Endothelial cell of umbilical vein (primary cell): ENCODE data around the gene UGT8. TPM values are rescaled to one million over a fixed set of nuclear protein-coding genes. Genes with fewer than 3 reads are reported as not detected.

Experiments
- BruUV-seq: library from RNA; stranded (reverse); fragments of 400-500 nt; replicated peaks from 2 replicates; lab custom pipeline; 2021; lab: Mats Ljungman, UMichigan
- CTCF ChIA-PET: fragments of 300-600, 350-600 bp; sonication (Branson Sonifier 250); formaldehyde crosslinking; loops from one replicate; lab custom pipeline; 2021; ENCODE audit warnings: antibody characterized with exemption, inconsistent platforms; lab: Charles Lee
- POLR2A ChIA-PET: fragments of 300-600, 350-600 bp; sonication (Branson Sonifier 250); formaldehyde crosslinking; loops from one replicate; lab custom pipeline; 2021; ENCODE audit warnings: antibody characterized with exemption, inconsistent platforms; lab: Charles Lee
- DNase-seq: peaks from one replicate; pipeline ENCODE4 v3.0.0-alpha.2; 2011; ENCODE audit warnings: low read depth, low spot score
- FAIRE-seq: peaks from 2 replicates; lab custom pipeline; 2011; peaks lifted over from hg19 to GRCh38; lab: Jason Lieb, UNC
- H2AFZ ChIP-seq: 2 replicates; pipeline ENCODE4 v1.6.0; 2012; ENCODE audit warnings: low read depth, low read length, control low read depth, inconsistent platforms
- H3K27ac ChIP-seq: 2 replicates; pipeline ENCODE4 v1.5.1; 2011; ENCODE audit warnings: low read depth, mild to moderate bottlenecking, control low read depth, low read length, moderate library complexity; ENCODE audit not compliant: insufficient read depth
- H3K27me3 ChIP-seq, 2 experiments: 2 replicates each; pipeline versions ENCODE4 v1.6.0 to v1.6.1; 2011; ENCODE audit warnings: low read length in 2 of 2, mixed read lengths in 1 of 2; ENCODE audit not compliant: control insufficient read depth in 2 of 2, insufficient read depth in 2 of 2
- H3K36me3 ChIP-seq, 2 experiments: 2 replicates in 1 of 2; 3 replicates in 1 of 2; pipeline ENCODE4 v1.5.1; 2011; ENCODE audit warnings: low read length in 2 of 2, mild to moderate bottlenecking in 1 of 2, moderate library complexity in 1 of 2; ENCODE audit not compliant: control insufficient read depth in 2 of 2, insufficient read depth in 2 of 2; ENCODE audit errors: extremely low read depth in 1 of 2
- H3K4me1 ChIP-seq: 3 replicates; pipeline ENCODE4 v1.5.1; 2011; ENCODE audit warnings: mild to moderate bottlenecking, low read length; ENCODE audit not compliant: control insufficient read depth, insufficient read depth; ENCODE audit errors: extremely low read depth
- H3K4me2 ChIP-seq: 2 replicates; pipeline ENCODE4 v1.6.1; 2011; ENCODE audit warnings: low read length, control low read depth, mixed read lengths; ENCODE audit not compliant: insufficient read depth
- H3K4me3 ChIP-seq, 3 experiments: fragments of 200-600 bp in 1 of 3; sonication (generic), shearing (Covaris generic) in 1 of 3; replicated peaks in 1 of 3; 2 replicates each; pipeline ENCODE4 v1.5.1; 2011 to 2016; ENCODE audit warnings: control low read depth in 3 of 3, low read length in 3 of 3, mild to moderate bottlenecking in 2 of 3, inconsistent platforms in 1 of 3, low read depth in 1 of 3, moderate library complexity in 1 of 3; ENCODE audit not compliant: insufficient read depth in 1 of 3
- H3K79me2 ChIP-seq: 2 replicates; pipeline ENCODE4 v1.6.0; 2012; ENCODE audit warnings: low read length, inconsistent platforms; ENCODE audit not compliant: control insufficient read depth, insufficient read depth
- H3K9ac ChIP-seq: replicated peaks from 2 replicates; pipeline ENCODE3; 2011; ENCODE audit warnings: low read length, control low read depth; ENCODE audit not compliant: insufficient read depth; ENCODE audit errors: extremely low read depth
- H3K9me1 ChIP-seq: replicated peaks from 3 replicates; pipeline ENCODE4 v1.6.0; 2011; ENCODE audit warnings: mild to moderate bottlenecking, low read length; ENCODE audit not compliant: control insufficient read depth, insufficient read depth; ENCODE audit errors: extremely low read depth
- H3K9me3 ChIP-seq: replicated peaks from 2 replicates; pipeline ENCODE4 v1.5.1; 2012; ENCODE audit warnings: low read length, inconsistent platforms; ENCODE audit not compliant: control insufficient read depth, insufficient read depth
- H4K20me1 ChIP-seq: replicated peaks from 2 replicates; pipeline ENCODE3; 2011; ENCODE audit warnings: mild to moderate bottlenecking, low read length; ENCODE audit not compliant: control insufficient read depth, insufficient read depth; ENCODE audit errors: extremely low read depth
- GATA2 ChIP-seq: IDR thresholded peaks from 2 replicates; pipeline ENCODE4 v1.7.0; 2011; ENCODE audit warnings: low read depth, mild to moderate bottlenecking, moderate library complexity, mixed read lengths, low read length; ENCODE audit not compliant: insufficient read length, insufficient read depth
- JUN ChIP-seq: IDR thresholded peaks from 2 replicates; pipeline ENCODE4 v1.6.1; 2011; ENCODE audit warnings: borderline replicate concordance, low read depth; ENCODE audit not compliant: insufficient read length, insufficient read depth
- POLR2A ChIP-seq: IDR thresholded peaks from 2 replicates; pipeline ENCODE4 v1.6.1; 2012; ENCODE audit warnings: low read depth, mild to moderate bottlenecking, control low read depth, low read length
- POLR2AphosphoS5 ChIP-seq: IDR thresholded peaks from 2 replicates; pipeline ENCODE4 v1.6.1; 2012; ENCODE audit warnings: low read depth, mild to moderate bottlenecking, control low read depth, low read length, moderate library complexity; ENCODE audit not compliant: insufficient read depth
- dilution Hi-C: fragments of 300-500 bp; cut with MboI; formaldehyde crosslinking; loops from one replicate; pipeline ENCODE4 v1.15.0; 2019; ENCODE audit warnings: low sequenced_read_pairs; ENCODE audit not compliant: extremely low pct_ligation_motif_present
- intact Hi-C: fragments of 100-400 bp; cut with micrococcal nuclease; formaldehyde crosslinking; loops from one replicate; pipeline ENCODE4 v1.10.0; 2022
- polyA plus RNA-seq, 4 experiments: library from polyadenylated mRNA; depleted of rRNA in 3 of 4; stranded (reverse) in 3 of 4; unstranded in 1 of 4; fragments of >200 nt; gene quantifications; 2 replicates each; pipeline versions ENCODE4 v1.2.1 to v1.2.3, GENCODE V29; 2011 to 2012; ENCODE audit warnings: missing spikeins in 1 of 4
- total RNA-seq: library from RNA; stranded (reverse); gene quantifications from 2 replicates; pipeline ENCODE4 v1.2.3, GENCODE V29; 2021

The UGT8 gene
- total and polyA plus RNA-seq, 2 donors (not counting 3 experiments of a cell fraction or from before 2014, with no cell fraction given), result 0.11 TPM; not detected in 1

DNA sequence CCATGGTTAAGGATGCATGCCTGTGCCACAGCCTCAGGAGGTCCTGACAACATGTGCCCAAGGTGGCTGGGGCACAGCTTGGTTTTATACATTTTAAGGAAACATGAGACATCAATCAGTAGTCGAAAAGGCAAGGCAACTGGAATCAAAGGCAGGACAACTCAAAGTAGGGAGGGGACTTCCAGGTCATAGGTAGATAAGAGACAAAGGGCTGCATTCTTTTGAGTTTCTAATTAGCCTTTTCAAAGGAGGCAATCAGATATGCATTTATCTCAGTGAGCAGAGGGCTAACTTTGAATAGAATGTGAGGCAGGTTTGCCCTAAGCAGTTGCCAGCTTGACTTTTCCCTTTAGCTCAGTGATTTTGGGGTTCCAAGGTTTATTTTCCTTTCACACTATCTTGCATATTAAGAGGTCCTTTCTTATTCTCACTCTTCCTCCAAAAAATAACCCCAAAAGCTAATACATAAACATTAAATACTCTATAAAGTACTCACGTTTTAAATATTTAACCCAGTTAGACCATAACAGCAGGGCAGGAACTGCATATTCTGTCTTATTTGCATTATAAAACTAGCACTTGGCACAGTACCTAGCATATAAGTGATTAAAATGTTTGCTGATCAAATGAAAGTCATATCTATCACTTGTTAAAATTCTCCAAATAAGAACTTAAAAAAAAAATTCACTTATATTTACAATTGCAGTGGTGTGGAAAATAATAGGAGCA, 36.3 kb upstream of the UGT8 start:
- ChIA-PET CTCF (interaction anchor here (0.6 kb wide), 1 partner anchor 86 kb away, joined by 3 read pairs; no protein-coding TSS in a partner anchor), POLR2A (no interaction called here)
- dilution Hi-C loops, result no loop called here
- H3K4me3 ChIP-seq, result no peak overlapping the region
- no peaks in the 10 kb centered on the region for H3K4me1 ChIP-seq
- no peaks in the 10 kb centered on the region for H3K79me2 ChIP-seq
- H3K9me1 ChIP-seq, result no peaks in the 10 kb centered on the region
- H2AFZ ChIP-seq, result no peak overlapping the region
- FAIRE-seq, result no peak
- H3K4me2 ChIP-seq, result no peak overlapping the region
- peaks cover 3% of the 10 kb centered on the region for H3K9me3 ChIP-seq
- no peak for DNase-seq
- TF ChIP-seq JUN, result no peak
- no peak for TF ChIP-seq POLR2AphosphoS5
- TF ChIP-seq POLR2A, result no peak
- H3K27ac ChIP-seq, result no peak overlapping the region
- no peaks in the 10 kb centered on the region for H3K36me3 ChIP-seq
- H3K9ac ChIP-seq, result no peak overlapping the region
- H4K20me1 ChIP-seq, result no peaks in the 10 kb centered on the region
- no peaks in the 10 kb centered on the region for H3K27me3 ChIP-seq
- intact Hi-C loops, result no loop called here
- BruUV-seq, result no TSS peak

DNA sequence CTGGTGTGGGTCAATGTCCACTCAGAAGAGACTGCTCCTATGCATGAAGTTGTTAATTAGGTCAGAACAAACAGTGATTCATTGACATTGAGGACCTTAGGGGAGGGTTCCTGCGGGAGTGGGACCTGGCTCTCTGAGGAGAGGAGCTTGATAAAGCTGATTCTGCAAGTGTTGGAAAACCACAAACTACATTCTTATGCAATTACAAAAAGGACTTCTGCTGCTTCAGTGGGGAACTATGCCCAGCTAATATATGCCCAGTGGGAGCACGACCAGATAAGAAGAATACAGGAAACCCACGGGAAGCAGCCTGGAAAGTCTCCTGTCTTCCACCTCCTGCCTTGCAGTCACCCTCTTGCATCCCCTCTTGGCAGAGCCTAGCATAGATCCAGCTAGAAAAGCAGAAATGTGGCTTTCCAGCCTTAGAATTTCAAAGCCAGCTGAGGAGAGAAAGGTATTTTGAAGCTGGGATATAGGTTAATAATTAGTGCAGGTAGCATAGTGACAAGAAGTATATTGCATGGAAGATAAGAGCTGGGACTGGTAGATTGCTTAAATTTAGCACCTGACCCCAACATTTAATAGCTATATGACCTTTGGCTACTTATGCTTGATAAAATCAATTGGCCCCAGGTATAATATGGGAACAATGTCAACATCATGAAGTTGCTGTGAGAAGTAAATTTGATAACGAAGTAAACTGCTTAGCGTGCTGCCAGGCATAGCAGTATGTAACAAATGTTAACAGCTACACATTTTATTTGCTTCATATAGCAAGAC, 34.9 kb upstream of the UGT8 start:
- FAIRE-seq (no peak), DNase-seq (no peak)
- Histone ChIP-seq H3K9ac (no peak overlapping the region), H3K4me3 (no peak overlapping the region), H3K27ac (no peak overlapping the region), H3K79me2 (no peaks in the 10 kb centered on the region), H3K36me3 (no peaks in the 10 kb centered on the region), H3K4me2 (no peak overlapping the region), H2AFZ (no peak overlapping the region), H3K27me3 (no peaks in the 10 kb centered on the region), H3K4me1 (no peaks in the 10 kb centered on the region), H3K9me3 (no peaks in the 10 kb centered on the region), H3K9me1 (no peaks in the 10 kb centered on the region), H4K20me1 (no peaks in the 10 kb centered on the region)
- TF ChIP-seq GATA2 (peak; percentile 18), POLR2AphosphoS5 (no peak)
- dilution Hi-C loops (no loop called here), intact Hi-C loops (no loop called here)
- CTCF ChIA-PET, result interaction anchor here (0.5 to 2.2 kb wide), 2 partner anchors 12 to 505 kb away, joined by 4 to 10 read pairs; no protein-coding TSS in a partner anchor
- BruUV-seq, result no TSS peak
- POLR2A ChIA-PET, result no interaction called here
